HT1080 (cell line): ENCODE data around the gene RBMS3. TPM values are rescaled to one million over a fixed set of nuclear protein-coding genes. Genes with fewer than 3 reads are reported as not detected.

Experiments used
- DNase-seq: peaks from one replicate; pipeline ENCODE4 v3.0.0-alpha.2; 2015; ENCODE audit warnings: low read depth
- total RNA-seq: library from RNA; depleted of rRNA; stranded (reverse); fragments of >200 nt; shearing (Covaris generic); gene quantifications from 2 replicates; pipeline ENCODE4 v1.2.3, GENCODE V29; 2014

The RBMS3 gene
- total RNA-seq, 1 experiment from 2014 or later: 19.6 TPM

DNA sequence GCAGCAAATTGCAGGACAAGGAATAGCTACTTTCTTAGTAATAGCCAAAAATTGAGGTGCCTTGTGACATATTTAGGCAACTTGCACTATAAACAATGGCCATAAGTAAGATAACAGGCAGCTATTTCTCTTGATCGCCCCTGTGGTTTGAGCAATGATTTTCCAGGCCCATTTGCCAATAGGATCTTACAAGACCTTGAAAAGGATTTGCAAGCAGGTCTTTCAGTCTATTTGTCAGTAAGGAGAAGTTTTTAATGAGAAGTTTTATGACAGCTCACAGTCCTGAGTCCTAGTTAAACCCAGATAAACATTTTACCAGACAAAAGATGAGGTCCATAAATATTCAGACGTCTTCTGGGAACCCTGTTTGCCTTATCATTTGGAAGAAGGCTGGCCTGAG, 645.5 kb downstream of the RBMS3 start:
- no peak for DNase-seq

DNA sequence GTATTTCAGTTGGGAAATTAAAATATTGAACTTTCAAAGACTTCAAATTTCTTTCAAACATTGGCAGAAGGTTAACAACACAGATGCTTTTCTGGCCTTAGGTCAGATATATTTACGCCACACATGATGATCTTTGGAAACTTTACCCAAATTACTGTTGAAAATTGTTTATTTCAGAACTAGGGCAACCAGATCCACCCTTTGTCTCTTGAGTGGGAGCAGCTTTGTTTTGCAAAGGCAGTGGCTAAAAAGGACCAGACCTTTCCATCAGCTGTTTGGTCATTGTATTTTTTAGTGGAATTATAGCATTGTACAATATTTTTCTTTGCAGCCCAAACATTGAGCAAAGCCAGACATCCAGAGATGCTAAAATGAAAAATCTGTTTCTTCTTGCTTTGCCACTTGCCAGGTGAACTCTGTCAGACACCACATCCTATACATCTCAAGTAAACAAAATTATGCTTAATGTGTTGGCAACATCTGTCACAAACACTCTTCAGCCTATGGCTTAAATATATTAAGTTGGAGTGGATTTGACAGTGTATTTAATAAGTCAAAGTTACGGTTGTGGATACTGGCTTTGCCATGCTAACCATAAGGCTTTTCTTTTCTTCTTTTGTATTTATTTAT, 651.9 kb downstream of the RBMS3 start:
- no peak for DNase-seq

DNA sequence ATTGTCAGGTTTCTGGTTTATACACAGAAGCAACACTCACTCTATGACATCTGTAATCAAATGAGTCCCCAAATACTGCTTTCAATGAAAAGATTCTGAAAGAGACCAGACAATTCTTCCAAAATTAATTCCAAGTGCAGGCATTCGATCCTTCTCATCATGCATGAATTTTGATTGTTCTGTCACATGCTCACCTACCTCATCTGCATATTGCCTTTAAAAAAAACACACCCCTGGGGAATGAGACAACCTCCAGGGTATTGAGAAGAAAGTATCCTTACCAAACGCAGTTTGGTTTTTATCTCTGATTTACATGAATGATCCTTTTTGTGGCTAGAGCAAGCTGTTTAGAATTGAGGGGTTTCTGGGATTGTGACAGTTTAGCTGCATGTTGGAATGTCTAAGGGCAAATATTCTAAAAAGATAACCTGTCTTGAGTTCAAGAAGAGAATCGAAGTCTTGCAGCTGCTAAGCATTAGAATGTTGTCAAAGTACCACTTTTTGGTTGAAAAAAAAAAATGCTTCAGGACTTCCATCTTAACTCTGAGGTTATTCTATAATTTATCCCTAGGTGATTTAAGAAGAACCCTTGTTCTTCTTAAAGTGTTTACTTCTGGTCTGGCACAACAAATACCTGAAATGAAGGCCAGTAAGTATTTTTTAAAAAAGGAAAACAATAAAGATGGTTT, 653.1 kb downstream of the RBMS3 start:
- DNase-seq: no peak

DNA sequence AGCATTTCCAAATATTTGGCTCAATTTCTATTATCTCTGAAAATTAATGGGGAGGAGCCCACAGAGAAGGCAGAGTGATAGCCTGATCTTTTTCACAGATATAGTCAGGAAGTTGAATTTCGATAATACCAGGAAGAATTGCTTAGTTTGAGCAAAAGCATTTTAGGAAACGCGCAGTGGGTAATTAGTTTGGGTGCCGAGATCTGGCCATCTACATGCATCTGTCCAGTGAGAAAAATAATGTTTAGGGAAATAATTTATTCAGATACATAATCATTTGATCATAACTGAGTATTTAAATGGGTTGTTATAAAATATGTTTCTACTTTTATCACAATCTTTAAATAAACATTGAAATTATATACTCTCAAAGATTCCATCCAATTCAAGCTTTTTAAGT, 653.9 kb downstream of the RBMS3 start:
- no peak for DNase-seq

DNA sequence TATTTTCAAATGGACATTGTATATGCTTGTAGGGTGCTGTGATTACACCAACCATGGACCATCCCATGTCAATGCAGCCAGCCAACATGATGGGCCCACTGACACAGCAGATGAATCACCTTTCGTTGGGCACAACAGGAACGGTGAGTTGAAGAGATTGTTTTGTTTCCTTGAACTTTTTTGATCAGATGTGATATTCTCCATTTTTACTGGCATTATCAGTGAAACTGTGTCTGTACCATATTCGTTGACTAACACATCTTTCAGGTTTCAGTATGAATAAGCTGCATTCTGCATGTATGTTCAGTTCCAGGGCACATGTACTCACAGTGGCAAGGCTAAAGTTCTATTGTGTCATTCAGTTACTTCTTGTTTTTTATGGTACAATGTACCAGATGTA, 655.2 kb downstream of the RBMS3 start:
- no peak for DNase-seq

DNA sequence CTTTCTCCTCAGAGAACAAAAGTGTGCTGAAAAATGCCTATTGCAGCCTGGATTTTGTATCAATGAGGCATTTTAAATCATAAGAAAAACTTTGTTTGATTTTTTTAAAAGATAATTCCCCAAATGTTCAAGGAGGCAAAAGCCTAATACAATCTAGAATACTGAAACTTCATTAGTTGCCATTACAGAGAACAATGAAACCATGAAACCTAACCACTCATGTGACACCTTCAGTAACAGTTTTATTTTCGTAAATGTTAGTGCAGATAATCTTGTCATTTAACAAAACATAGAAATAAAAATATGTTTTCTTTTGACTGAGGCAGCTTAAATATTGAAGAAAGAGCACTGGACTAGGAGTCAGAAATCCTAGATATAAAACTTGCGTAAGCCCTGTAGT, 655.9 kb downstream of the RBMS3 start:
- no peak for DNase-seq

DNA sequence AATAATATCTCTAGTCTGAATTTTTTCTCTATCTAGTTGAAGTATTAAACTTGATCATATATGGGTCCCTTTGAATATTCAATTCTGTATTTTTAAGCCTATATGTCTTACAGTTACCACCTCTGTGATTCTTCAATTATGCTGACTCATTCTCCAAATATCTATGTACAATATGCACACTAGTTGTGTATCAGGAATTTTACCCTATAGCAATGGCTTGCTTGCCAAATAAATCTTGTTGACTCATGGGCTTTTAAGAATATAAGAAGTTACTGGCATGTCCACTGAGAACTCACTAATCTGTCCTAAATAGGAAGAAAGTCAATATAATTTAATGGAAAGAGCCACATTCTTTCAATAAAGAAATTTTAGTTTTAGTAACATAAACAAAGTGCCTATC, 656.3 kb downstream of the RBMS3 start:
- DNase-seq: peak; percentile 48

DNA sequence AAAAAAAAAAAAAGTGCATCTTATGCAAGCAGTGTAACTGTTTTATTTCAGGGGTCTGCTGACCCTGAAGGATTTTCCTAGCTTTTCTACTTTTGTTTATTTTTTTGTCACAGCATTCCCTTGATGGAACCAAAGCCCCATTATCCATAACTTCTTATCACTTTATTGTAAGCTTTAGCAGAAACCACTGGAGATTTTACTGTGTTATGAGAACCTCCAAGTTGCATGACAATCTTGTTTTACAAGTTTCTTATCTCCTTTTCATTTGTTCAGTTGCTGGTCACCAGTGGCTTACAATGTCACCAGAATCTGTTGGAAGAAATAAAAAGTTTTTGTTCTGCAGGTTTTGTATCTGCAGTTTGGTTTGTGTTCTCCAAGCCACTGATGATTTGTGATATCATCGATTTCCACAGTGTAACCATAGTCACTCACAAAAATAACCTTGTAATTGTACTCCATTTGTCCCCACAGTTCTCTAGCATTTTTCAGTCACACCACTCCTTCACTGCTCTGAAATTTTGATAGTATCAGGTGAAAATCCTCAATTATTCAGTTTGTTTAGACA, 660.0 kb downstream of the RBMS3 start:
- no peak for DNase-seq

DNA sequence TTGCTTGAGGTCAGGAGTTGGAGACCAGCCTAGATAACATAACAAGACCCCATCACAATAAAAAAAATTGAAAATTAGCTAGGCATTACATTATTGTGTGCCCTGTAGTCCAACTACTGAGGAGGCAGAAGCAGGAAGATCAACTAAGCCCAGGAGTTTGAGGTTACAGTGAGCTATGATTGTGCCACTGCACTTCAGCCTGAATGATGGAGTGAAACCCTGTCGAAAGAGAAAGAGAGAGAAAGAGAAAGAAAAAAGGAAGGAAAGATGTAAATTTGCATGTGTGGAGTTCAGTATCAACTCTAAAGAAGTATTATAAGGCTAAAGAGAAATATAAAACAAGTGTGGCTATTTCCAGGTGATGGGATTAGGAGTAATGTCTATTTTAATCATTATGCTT, 661.4 kb downstream of the RBMS3 start:
- DNase-seq: no peak

DNA sequence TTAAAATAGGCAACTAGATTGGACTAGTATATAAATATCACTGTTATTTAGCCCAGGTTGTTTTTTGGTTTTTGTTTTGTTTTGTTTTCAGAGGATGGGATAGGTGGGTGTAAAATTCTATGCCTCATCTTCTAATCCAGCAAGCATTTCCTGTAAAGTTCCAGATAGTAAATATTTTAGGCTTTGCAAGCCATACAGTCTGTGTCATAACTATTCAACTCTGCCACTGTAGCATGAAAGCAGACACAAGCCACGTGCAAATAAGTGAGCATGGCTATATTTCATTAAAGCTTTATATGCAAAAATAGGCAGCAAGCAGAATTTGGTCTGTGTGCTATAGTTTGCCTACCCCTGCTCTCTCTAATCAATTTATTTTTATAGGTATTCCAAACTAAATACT, 668.3 kb downstream of the RBMS3 start:
- peak; percentile 15 for DNase-seq

DNA sequence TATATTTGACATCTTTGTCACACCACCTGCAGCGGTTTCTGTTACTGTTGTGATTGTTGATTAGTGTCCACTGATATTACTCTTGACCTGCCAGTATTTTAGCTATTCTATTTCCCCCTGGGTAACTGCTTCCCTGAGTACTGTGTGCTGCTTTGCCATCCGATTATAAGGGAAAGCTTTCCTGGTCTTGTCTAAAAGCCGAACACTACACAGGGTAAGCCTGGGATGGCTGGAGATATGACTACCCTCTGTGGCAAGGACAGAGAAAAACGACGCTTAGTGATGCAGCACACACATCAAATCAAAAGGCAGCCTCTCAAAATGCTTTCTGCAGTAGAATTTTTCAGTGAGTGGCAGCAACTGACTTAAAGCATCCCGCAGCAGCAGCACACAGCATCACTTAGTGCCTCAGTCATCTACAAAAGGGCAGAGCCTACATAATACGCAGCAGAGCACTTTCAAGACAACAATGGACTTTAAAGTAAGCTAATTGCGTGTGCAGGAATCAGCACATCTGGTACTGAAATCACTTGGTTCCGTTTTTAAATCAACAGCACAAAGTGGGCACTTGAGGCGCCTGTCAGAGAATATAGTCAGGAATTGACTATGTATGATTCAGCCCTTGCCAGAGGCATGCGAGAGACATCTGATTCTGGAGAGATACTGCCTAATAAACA, 669.2 kb downstream of the RBMS3 start:
- DNase-seq: no peak

DNA sequence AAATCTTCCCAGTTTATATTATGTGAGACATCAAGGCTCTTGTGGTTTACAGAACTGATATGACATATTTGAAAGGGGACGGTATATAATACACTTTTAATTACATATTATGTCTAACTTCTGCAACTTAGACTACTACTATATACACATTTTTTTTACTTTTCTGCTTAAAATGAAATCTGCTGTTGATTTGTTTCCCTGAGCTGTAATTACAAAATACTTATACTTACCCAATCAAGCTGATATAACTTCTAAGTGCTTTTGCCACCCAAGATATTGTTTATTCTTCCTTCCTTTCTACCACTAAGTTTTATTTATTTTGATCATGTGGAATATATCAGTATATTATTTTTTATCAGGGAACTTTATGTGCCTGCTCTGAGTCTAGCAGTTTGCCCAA, 671.6 kb downstream of the RBMS3 start:
- DNase-seq: no peak

DNA sequence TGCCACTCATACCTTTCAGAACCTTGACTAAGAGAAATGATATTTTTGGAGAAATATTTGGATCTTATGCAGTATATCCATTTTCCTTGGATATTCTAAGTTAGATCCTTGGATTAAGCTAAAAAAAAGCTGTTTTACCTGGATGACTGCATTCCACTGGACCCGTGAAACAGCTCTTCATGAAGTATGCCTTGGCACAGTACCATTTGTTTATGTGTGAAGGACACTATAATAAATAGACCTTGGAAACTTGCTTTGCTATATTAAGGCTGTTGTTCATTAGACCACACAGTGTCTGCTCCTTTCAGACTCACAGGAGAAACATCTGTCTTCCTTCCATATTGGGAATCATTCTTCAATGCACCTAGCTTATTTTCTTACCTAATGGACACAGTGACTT, 674.5 kb downstream of the RBMS3 start:
- no peak for DNase-seq

DNA sequence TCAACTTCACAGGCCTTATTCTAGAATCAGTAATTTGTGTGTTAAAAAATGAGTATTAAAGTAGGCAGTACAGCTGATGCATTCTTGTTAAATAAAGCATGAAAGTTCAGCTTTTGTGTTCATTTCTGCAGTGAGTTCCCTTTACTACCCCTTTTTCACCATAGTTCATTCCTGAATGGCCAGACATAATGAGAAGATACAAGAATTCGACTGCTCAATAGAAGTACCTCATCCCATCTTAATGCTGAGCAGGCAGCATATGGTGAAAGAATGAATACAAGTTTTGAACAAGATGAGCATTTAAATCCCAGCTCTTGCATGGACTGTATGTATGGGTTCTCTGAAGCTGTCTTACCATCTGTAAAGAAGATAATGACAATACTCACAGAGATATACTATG, 677.9 kb downstream of the RBMS3 start:
- no peak for DNase-seq

DNA sequence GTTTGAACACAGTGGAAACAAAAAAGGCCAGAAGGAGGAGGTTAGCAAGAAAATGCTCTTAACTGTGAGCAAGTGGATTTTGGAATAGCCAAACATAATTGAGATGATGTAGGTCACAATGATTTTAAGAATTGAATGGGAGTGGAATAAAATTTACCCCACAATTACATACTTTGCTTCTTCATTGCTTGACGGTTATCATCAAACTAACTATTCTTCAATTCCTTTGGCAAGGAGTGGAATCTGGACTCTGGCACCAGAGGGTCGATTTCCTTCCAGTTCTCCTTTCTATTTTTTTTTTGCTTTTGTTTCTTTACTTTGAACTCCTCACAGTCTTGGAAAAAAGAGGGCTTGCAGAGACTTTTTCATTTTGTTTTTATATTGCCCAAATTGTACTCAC, 691.0 kb downstream of the RBMS3 start:
- DNase-seq: no peak

DNA sequence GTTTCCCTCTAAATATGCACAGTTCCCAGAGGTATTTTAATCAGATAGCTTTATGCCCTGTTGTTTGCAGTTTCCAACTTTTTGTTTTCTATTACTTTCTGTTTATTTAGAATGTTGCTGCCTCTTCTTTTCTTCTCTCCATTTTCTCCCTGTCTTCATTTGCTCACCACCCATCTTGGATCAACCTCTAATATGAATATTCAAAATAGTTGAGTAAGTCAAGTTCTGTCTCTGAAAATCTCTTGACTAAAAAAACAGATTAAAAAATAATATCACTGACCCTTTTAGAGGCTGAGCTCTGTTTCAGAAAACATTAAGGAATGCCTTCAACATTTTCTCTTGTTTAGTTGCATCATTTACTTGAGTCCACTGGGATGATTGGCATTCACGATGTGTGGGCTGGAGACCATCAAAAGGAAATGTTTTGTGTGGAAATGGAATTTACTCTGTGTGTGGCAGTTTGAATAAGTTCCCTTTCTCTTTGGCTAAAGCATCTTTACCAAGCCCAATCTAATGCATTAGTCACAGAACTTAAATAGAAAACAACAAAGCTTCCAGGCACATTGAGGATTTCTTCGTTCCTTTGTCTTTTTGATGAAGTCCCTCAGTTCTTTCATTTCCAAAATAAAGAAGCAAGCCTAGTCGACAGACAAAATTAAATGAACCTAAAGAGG, 691.6 kb downstream of the RBMS3 start:
- DNase-seq: no peak

DNA sequence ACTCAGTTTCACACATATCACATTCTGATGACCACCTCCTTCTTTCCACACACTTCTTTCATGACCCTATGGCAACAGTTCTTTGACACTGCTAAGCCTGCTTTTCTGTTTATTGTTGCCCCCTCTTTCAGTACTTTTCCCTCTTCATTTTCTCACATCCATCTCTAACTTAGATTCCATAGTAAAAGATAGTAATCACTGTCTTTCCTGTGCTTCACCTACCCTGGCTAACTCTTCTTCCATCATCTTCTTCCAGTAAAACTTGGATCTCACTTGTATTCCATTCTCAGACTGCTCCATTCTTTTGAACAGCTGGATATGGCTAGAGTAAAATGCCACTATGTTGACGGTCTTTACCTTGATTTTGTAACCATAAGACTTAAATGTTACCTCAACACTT, 692.9 kb downstream of the RBMS3 start:
- DNase-seq: no peak

DNA sequence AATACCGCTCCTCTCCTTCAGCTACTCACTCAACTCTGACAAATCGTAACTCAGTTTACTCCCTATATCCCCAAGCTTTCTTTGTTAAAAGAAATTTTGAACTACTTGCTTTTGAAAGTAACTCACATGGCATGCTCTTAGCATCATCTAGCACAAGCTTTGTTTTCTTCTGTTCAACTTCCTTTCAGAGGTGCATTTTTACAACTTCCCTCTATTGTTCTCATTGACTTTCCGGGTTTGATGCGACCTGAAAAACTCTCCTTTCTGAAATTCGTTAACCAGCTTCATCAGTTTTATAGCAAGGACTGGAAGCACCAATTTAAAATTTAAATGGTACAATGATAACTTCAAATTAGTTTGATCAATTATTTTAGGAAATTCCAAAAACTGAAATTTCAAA, 696.0 kb downstream of the RBMS3 start:
- DNase-seq: no peak

DNA sequence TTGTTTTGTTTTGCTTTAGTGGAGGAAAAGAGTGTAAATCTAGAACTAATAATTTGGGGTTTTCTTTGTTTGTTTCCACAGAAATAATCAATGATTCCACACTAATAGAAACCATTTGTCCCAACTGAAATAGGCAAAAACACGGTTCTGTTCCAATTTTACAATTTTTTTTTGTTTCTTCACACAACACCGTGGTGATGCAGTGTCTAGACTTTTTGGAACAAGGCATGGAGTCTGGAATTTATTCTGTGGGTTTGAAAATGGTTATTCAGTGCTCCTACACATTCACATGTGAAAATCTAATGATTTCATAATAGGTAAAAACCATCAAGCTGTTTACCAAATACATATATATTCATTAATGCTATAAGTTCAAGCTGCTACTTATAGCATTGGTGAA, 696.5 kb downstream of the RBMS3 start:
- no peak for DNase-seq

DNA sequence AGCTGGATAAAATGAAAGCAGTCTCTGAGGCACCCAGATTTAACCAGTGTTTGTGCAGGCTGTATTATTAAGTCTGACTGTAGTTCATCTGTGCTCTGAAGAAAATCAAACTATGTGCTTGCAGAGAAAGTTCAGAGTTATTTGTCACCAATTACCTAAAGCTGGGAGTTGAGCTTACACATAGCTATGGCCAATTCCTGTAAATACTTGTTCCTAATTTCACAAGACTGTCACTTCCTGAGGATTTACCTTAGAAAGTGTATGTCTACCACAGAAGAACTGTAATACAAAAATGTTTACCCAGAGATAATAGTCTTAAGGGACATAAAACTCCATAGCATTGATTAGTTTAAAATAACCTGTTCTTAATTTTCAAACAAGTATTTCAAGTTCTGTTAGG, 697.2 kb downstream of the RBMS3 start:
- no peak for DNase-seq

DNA sequence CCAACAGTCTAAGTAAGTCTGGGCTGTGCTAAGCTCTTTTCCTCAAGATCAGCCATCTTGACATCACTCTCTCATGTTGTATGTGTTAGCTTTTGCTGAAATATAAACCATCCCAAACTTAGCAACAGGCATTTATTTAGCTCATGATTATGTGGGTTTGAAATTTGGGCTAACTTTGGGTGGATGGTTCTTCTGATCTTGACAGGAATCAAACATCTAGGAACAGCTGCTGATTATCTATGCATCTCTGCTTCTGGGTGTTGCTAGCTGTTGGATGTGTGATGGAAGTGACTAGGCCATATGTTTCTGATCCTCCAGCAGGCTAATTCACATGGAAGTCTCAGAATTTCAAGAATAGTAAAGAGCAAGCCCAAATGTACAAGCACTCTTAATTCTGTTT, 710.3 kb downstream of the RBMS3 start:
- DNase-seq: no peak

DNA sequence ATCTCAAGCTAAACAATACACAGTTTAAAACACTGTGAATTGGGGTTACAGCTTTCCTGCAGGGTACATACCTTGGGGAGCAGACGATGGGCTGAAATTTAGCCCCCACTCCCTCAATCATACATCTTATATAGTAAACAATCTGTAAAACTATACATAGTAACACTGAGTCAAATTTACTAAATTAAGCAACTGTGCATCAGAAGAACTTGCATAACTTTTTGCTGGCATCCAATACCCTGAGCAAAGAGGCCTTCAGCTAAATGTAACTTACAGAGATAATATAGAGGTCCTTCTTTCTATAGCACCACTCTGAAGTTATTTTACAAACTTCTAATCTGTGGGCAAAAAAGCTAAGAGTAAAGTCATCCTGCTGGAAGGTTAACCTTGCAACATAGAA, 721.9 kb downstream of the RBMS3 start:
- DNase-seq: no peak
